Nephron progenitor cell (in vitro differentiated cells): ENCODE measurements around the gene WWTR1.

Experiments
- DNase-seq: peaks from one replicate; pipeline ENCODE4 v3.0.0; 2021
- H3K27ac Mint-ChIP-seq: 2 replicates; pipeline ENCODE4 v1.8.0; 2021; ENCODE audit warnings: mild to moderate bottlenecking, moderate library complexity, mixed read lengths
- H3K27me3 Mint-ChIP-seq: 2 replicates; pipeline ENCODE4 v1.8.0; 2021; ENCODE audit warnings: mild to moderate bottlenecking, low read depth, mixed read lengths; ENCODE audit not compliant: poor library complexity
- H3K36me3 Mint-ChIP-seq: 2 replicates; pipeline ENCODE4 v1.8.0; 2021; ENCODE audit warnings: low read depth, mixed read lengths
- H3K4me1 Mint-ChIP-seq: 2 replicates; pipeline ENCODE4 v1.8.0; 2021; ENCODE audit warnings: mixed read lengths
- H3K4me3 Mint-ChIP-seq: 2 replicates; pipeline ENCODE4 v1.8.0; 2021; ENCODE audit warnings: mild to moderate bottlenecking, moderate library complexity, mixed read lengths
- H3K9me3 Mint-ChIP-seq: 2 replicates; pipeline ENCODE4 v1.8.0; 2021; ENCODE audit warnings: mild to moderate bottlenecking, moderate library complexity, mixed read lengths
- CTCF ChIP-seq: fragments of 200-600 bp; sonication (generic); IDR thresholded peaks from 2 replicates; pipeline ENCODE4 v1.5.0; 2021; ENCODE audit warnings: antibody characterized with exemption

Gene WWTR1

GRCh38 chr3:149501524-149501923 is 156.3 kb downstream of the WWTR1 start:
- peaks cover 4% of the 10 kb centered on the region for H3K4me1 Mint-ChIP-seq
- no peak for DNase-seq
- no peaks in the 10 kb centered on the region for H3K9me3 Mint-ChIP-seq
- H3K36me3 Mint-ChIP-seq, result no peaks in the 10 kb centered on the region
- no peaks in the 10 kb centered on the region for H3K27me3 Mint-ChIP-seq
- no peak overlapping the region for H3K27ac Mint-ChIP-seq
- H3K4me3 Mint-ChIP-seq, result no peak overlapping the region
- no peak for TF ChIP-seq CTCF

GRCh38 chr3:149497966-149498670 is 159.7 kb downstream of the WWTR1 start:
- TF ChIP-seq CTCF, result no peak
- Mint-ChIP-seq H3K4me1 (no peaks in the 10 kb centered on the region), H3K9me3 (no peaks in the 10 kb centered on the region), H3K36me3 (no peaks in the 10 kb centered on the region), H3K27me3 (no peaks in the 10 kb centered on the region), H3K4me3 (no peak overlapping the region), H3K27ac (no peak overlapping the region)
- no peak for DNase-seq

- no peak overlapping the region for H3K27ac Mint-ChIP-seq
- H3K4me3 Mint-ChIP-seq, result no peak overlapping the region
- DNase-seq, result no peak
- no peaks in the 10 kb centered on the region for H3K9me3 Mint-ChIP-seq
- H3K36me3 Mint-ChIP-seq, result no peaks in the 10 kb centered on the region
- TF ChIP-seq CTCF, result no peak
- H3K27me3 Mint-ChIP-seq, result peaks cover 2% of the 10 kb centered on the region
- no peaks in the 10 kb centered on the region for H3K4me1 Mint-ChIP-seq
Measured at GRCh38 chr3:149496891-149497290, 160.9 kb downstream of the WWTR1 start.

GRCh38 chr3:149495581-149496125 is 162.2 kb downstream of the WWTR1 start:
- no peaks in the 10 kb centered on the region for H3K4me1 Mint-ChIP-seq
- no peak for DNase-seq
- H3K27ac Mint-ChIP-seq, result no peak overlapping the region
- no peak overlapping the region for H3K4me3 Mint-ChIP-seq
- no peaks in the 10 kb centered on the region for H3K9me3 Mint-ChIP-seq
- peaks cover 4% of the 10 kb centered on the region for H3K27me3 Mint-ChIP-seq
- H3K36me3 Mint-ChIP-seq, result no peaks in the 10 kb centered on the region
- TF ChIP-seq CTCF, result no peak

GRCh38 chr3:149494759-149495580 is 162.9 kb downstream of the WWTR1 start:
- DNase-seq, result no peak
- peaks cover 4% of the 10 kb centered on the region for H3K27me3 Mint-ChIP-seq
- H3K4me1 Mint-ChIP-seq, result no peaks in the 10 kb centered on the region
- H3K9me3 Mint-ChIP-seq, result no peaks in the 10 kb centered on the region
- H3K36me3 Mint-ChIP-seq, result no peaks in the 10 kb centered on the region
- no peak overlapping the region for H3K4me3 Mint-ChIP-seq
- no peak for TF ChIP-seq CTCF
- no peak overlapping the region for H3K27ac Mint-ChIP-seq
